Measurements from ENCODE around the gene GABRG3. TPM values are rescaled to one million over a fixed set of nuclear protein-coding genes. Genes with fewer than 3 reads are reported as not detected.

GABRG3 gene
- total and polyA plus RNA-seq, 2 experiments from 2014 or later, result 0.15 to 0.43 TPM

- H3K4me1 ChIP-seq (ENCODE audit: insufficient read depth), result no peaks in the 10 kb centered on the region
- WGBS (ENCODE audit: low lambda C conversion rate, missing lambda C conversion rate), result 75% methylated on average over 13 of the region's 13 CpGs
- no peaks in the 10 kb centered on the region for H3K27me3 ChIP-seq
- H3K4me3 ChIP-seq, result no peak overlapping the region
- H3K9me3 ChIP-seq (ENCODE audit: low read depth), result no peaks in the 10 kb centered on the region
- TF ChIP-seq EZH2 (IDR thresholded peaks at IDR 0.05; ENCODE audit: borderline replicate concordance) (no peak), EZH2phosphoT487 (IDR thresholded peaks at IDR 0.05; ENCODE audit: low read depth, severe bottlenecking, unreplicated experiment) (no peak), CTCF (IDR thresholded peaks at IDR 0.05; ENCODE audit: poor library complexity) (no peak)
- H3K9me2 ChIP-seq (replicated peaks; ENCODE audit: insufficient read depth), result no peaks in the 10 kb centered on the region
- no peak overlapping the region for H2AFZ ChIP-seq
- no peaks in the 10 kb centered on the region for H4K20me1 ChIP-seq (ENCODE audit: insufficient read depth, poor library complexity, severe bottlenecking)
- no peak overlapping the region for H3K4me2 ChIP-seq
- DNase-seq (ENCODE audit: low spot score), result peak; percentile 24
- H3K27ac ChIP-seq, result no peak overlapping the region
- H3K79me2 ChIP-seq, result no peaks in the 10 kb centered on the region
- no peaks in the 10 kb centered on the region for H3K36me3 ChIP-seq (replicated peaks; ENCODE audit: insufficient read depth, low read depth)
These were observed 483.5 kb downstream of the GABRG3 start for GRCh38 chr15:27454281-27455075.

GRCh38 chr15:27456807-27457206 lies 485.8 kb downstream of the GABRG3 start:
- no peaks in the 10 kb centered on the region for H3K36me3 ChIP-seq (replicated peaks; ENCODE audit: insufficient read depth, low read depth)
- no peak for DNase-seq (ENCODE audit: low spot score)
- no peak overlapping the region for H2AFZ ChIP-seq
- H3K9me3 ChIP-seq (ENCODE audit: low read depth), result no peaks in the 10 kb centered on the region
- WGBS (ENCODE audit: low lambda C conversion rate, missing lambda C conversion rate), result 87% methylated on average over 6 of the region's 6 CpGs
- no peaks in the 10 kb centered on the region for H3K9me2 ChIP-seq (replicated peaks; ENCODE audit: insufficient read depth)
- H3K79me2 ChIP-seq, result no peaks in the 10 kb centered on the region
- TF ChIP-seq CTCF (IDR thresholded peaks at IDR 0.05; ENCODE audit: poor library complexity) (no peak), EZH2phosphoT487 (IDR thresholded peaks at IDR 0.05; ENCODE audit: low read depth, severe bottlenecking, unreplicated experiment) (no peak), EZH2 (IDR thresholded peaks at IDR 0.05; ENCODE audit: borderline replicate concordance) (no peak)
- no peaks in the 10 kb centered on the region for H3K27me3 ChIP-seq
- no peak overlapping the region for H3K4me3 ChIP-seq
- no peak overlapping the region for H3K4me2 ChIP-seq
- H3K4me1 ChIP-seq (ENCODE audit: insufficient read depth), result no peaks in the 10 kb centered on the region
- H4K20me1 ChIP-seq (ENCODE audit: insufficient read depth, poor library complexity, severe bottlenecking), result no peaks in the 10 kb centered on the region
- no peak overlapping the region for H3K27ac ChIP-seq

GRCh38 chr15:27457766-27458165 lies 486.8 kb downstream of the GABRG3 start:
- Histone ChIP-seq H3K9me2 (replicated peaks; ENCODE audit: insufficient read depth) (no peaks in the 10 kb centered on the region), H3K4me1 (ENCODE audit: insufficient read depth) (no peaks in the 10 kb centered on the region), H3K4me2 (no peak overlapping the region), H3K36me3 (replicated peaks; ENCODE audit: insufficient read depth, low read depth) (no peaks in the 10 kb centered on the region), H3K79me2 (no peaks in the 10 kb centered on the region), H3K9me3 (ENCODE audit: low read depth) (no peaks in the 10 kb centered on the region), H3K27ac (no peak overlapping the region), H3K4me3 (no peak overlapping the region), H3K27me3 (no peaks in the 10 kb centered on the region), H2AFZ (no peak overlapping the region), H4K20me1 (ENCODE audit: insufficient read depth, poor library complexity, severe bottlenecking) (no peaks in the 10 kb centered on the region)
- TF ChIP-seq CTCF (IDR thresholded peaks at IDR 0.05; ENCODE audit: poor library complexity) (no peak), EZH2phosphoT487 (IDR thresholded peaks at IDR 0.05; ENCODE audit: low read depth, severe bottlenecking, unreplicated experiment) (no peak), EZH2 (IDR thresholded peaks at IDR 0.05; ENCODE audit: borderline replicate concordance) (no peak)
- DNase-seq (ENCODE audit: low spot score), result no peak
- 93% methylated on average over 6 of the region's 6 CpGs for WGBS (ENCODE audit: low lambda C conversion rate, missing lambda C conversion rate)
